Adrenal gland (tissue), 12 donors: ENCODE measurements around the gene FBLN2. TPM values are rescaled to one million over a fixed set of nuclear protein-coding genes. Genes with fewer than 3 reads are reported as not detected.

Experiments used
- DNase-seq, 7 donors: peaks; one replicate each; pipeline ENCODE4 v3.0.0-alpha.2; 2019 to 2020
- H3K27ac ChIP-seq, 5 donors: fragments of 200-600 bp; sonication (generic) in 4 of 5; 1 replicate in 3 of 5; 2 replicates in 2 of 5; pipeline versions ENCODE4 v1.5.1 to v1.8.0; 2016 to 2020; ENCODE audit warnings: mild to moderate bottlenecking in 1 of 5
- H3K27me3 ChIP-seq: fragments of 200-600 bp; 2 replicates; pipeline ENCODE4 v1.8.0; 2021
- H3K36me3 ChIP-seq, 2 donors: fragments of 200-600 bp; replicated peaks in 1 of 2; 1 replicate in 1 of 2; 2 replicates in 1 of 2; pipeline versions ENCODE4 v1.5.1 to v1.8.0; 2018 to 2022
- H3K4me1 ChIP-seq, 2 donors: fragments of 200-600 bp; replicated peaks in 1 of 2; 1 replicate in 1 of 2; 2 replicates in 1 of 2; pipeline versions ENCODE4 v1.5.1 to v1.8.0; 2018 to 2021
- H3K4me3 ChIP-seq, 4 donors: fragments of 200-600 bp; sonication (generic) in 3 of 4; one replicate each; pipeline ENCODE4 v1.5.1; 2016 to 2018
- H3K9me3 ChIP-seq, 3 donors: fragments of 200-600 bp; sonication (generic) in 1 of 3; replicated peaks in 1 of 3; 1 replicate in 2 of 3; 2 replicates in 1 of 3; pipeline versions ENCODE4 v1.5.1 to v1.8.0; 2016 to 2021
- POLR2A ChIP-seq, 2 donors: fragments of 450-650 bp; IDR thresholded peaks; one replicate each; pipeline ENCODE4 v1.6.1; 2017; ENCODE audit warnings: antibody characterized with exemption in 2 of 2, mild to moderate bottlenecking in 2 of 2, moderate library complexity in 1 of 2
- WGBS, 4 donors: extraction: QIAGEN DNeasy Blood & Tissue Kit in 2 of 4; methylation state at CpG; one replicate each; pipeline versions ENCODE4 v1.1.5 to v1.1.7; 2013 to 2017; 5-methylcytosine and 5-hydroxymethylcytosine counted together
- intact Hi-C, 2 donors: fragments of 100-400 bp; cut with DNase I; formaldehyde crosslinking; loops; one replicate each; pipeline versions ENCODE4 v1.14.1 to v1.15.0; 2022 to 2023
- polyA plus RNA-seq, 3 donors: library from polyadenylated mRNA; stranded (reverse); fragments of 200-250 nt in 2 of 3; fragments of 350-450 nt in 1 of 3; fragmentation: Illumina TruSeq in 1 of 3; extraction: RNeasy Lipid Tissue Mini Kit (QIAGEN cat#74804) in 1 of 3; gene quantifications; one replicate each; pipeline ENCODE4 v1.2.3, GENCODE V29; 2013 to 2014
- total RNA-seq, 9 donors: library from RNA; depleted of rRNA in 4 of 9; stranded (reverse); fragments of >200 nt in 4 of 9; fragments of 120-200 nt in 1 of 9; fragmentation: NEBNext Ultra II Directional in 1 of 9; extraction: Animal tissue kit (Norgen Biotek cat#: 25700) in 1 of 9; gene quantifications; one replicate each; pipeline versions ENCODE4 v1.1.0 to v1.2.4, GENCODE V29; 2013 to 2023
- TF ChIP-seq, protein P1 (sequence below), 6 experiments: fragments of 450-650 bp in 4 of 6; fragments of 200-600 bp in 2 of 6; sonication (generic) in 1 of 6; IDR thresholded peaks; 1 replicate in 5 of 6; 2 replicates in 1 of 6; pipeline versions ENCODE4 v1.5.1 to v1.8.0; 2016 to 2021; ENCODE audit warnings: antibody characterized with exemption in 6 of 6, mild to moderate bottlenecking in 2 of 6, moderate library complexity in 1 of 6
- donor health status: healthy with polysubstance abuse.
- donor health status: Bipolar disorder and iron deficiency.
- donor health status: DM: yes; HTN: yes; CAD: no.
- donor health status: DM: no; HTN: no; CAD: no.
- donor health status: DM: no; HTN: no; CAD: no.
- donor health status: DM: yes; HTN: yes; CAD: no.

FBLN2 gene
- total and polyA plus RNA-seq, 12 donors = 1.8 to 31.5 (median 7.0) TPM

DNA sequence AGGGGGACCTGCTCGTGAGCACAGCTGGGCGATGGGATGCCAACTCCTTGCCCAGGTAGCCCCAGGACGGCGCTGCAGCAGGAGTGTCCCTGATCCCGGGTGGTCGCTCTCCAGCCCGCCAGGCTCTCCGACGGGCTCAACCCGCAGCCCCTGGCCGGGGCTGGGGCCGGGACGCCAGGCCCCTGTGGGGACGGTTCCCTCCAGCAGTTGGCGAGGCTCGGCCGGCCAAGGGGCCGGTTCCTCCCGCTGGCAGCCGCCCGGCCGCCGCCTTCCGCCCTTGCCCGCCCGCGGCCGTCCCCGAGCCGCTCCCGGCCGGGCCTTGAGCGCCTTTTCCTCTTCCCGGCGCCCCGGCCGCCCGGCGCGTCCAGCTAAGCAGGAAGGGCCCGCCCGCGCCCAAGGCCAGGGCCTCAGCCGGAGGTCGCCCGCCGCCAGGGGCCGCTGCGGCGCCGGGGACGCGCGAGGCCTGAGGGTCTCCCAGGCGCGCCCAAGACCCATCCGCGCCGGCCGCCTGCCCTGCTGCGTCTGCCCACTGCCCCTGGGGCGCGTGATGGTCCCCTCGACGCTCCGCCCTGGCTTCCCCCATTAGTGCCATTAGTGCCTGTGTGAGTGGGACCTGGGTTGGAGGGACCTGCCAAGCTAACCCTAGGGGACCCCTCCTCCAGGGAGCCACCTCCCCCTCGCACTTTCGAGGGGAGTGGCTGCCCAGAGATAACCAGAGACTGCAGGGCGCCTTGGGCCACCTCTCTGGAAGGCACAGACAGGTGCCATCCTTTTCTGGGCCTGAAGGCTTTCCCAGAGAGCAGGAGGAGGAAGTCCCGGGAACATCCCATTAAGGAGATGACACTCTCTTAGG, 106.4 kb downstream of the FBLN2 start:
- intact Hi-C loops = loop anchor here (5.0 to 10.0 kb wide), 2 partner anchors 227 to 570 kb away; partner anchors contain the start of gene WNT7A (in 2 of the 2)
- peak in 5 of 7 donors; percentile 20 to 40 (median 33) for DNase-seq
- no peaks in the 10 kb centered on the region for H3K4me1 ChIP-seq
- H3K36me3 ChIP-seq = no peaks in the 10 kb centered on the region
- H3K27me3 ChIP-seq = peaks cover 28% of the 10 kb centered on the region
- 6 to 17% (median 9%) methylated on average over 3 to 70 of the region's 70 CpGs for WGBS, 4 donors
- H3K9me3 ChIP-seq = no peaks in the 10 kb centered on the region
- H3K4me3 ChIP-seq = peak overlapping the region in 1 of 4 donors; percentile 28
- H3K27ac ChIP-seq = no peak overlapping the region
- TF ChIP-seq, protein P1, sequence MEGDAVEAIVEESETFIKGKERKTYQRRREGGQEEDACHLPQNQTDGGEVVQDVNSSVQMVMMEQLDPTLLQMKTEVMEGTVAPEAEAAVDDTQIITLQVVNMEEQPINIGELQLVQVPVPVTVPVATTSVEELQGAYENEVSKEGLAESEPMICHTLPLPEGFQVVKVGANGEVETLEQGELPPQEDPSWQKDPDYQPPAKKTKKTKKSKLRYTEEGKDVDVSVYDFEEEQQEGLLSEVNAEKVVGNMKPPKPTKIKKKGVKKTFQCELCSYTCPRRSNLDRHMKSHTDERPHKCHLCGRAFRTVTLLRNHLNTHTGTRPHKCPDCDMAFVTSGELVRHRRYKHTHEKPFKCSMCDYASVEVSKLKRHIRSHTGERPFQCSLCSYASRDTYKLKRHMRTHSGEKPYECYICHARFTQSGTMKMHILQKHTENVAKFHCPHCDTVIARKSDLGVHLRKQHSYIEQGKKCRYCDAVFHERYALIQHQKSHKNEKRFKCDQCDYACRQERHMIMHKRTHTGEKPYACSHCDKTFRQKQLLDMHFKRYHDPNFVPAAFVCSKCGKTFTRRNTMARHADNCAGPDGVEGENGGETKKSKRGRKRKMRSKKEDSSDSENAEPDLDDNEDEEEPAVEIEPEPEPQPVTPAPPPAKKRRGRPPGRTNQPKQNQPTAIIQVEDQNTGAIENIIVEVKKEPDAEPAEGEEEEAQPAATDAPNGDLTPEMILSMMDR (IDR thresholded peaks at IDR 0.05) = peak in 3 of 6 experiments; percentile 30 to 52 (median 46)
- TF ChIP-seq POLR2A (IDR thresholded peaks at IDR 0.05) = no peak

DNA sequence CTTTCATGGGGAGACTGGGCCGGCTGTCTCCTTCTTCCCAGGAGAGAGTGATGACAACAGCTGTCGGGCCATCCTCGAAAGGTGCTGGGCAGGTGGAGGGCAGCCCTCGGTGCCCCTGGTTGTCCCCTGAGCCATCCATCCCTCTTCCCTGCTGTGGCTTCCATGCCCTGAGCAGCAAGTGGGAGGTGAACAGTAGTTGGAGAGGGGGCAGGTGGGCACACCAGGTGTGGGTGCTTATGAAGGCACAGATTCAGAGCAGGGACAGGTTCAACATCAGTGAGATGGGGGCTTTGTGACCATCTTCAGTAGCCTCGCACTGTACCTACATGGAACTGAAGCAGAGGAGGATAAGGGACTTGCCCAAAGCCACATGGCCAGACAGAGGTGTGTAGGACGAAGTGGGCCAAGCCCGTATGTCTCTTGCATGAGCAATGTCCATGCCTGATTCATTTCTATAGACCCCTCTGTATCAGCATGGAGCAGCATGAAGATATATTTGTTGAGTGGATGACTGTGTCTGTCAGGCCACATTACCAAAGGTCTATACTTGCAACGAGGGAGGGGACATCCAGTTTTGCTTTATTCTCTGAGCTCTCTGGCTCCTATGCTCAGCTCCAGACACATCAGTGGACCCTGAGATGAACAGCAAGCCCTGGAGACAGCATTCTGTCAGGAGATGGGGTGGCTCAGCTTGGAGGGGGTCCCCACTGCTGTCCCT, 107.8 kb downstream of the FBLN2 start:
- WGBS, 4 donors = 67 to 85% (median 72%) methylated on average over 5 to 8 of the region's 8 CpGs
- intact Hi-C loops = loop anchor here (5.0 to 10.0 kb wide), 2 partner anchors 226 to 572 kb away; partner anchors contain the start of gene WNT7A (in 2 of the 2)
- Histone ChIP-seq H3K4me1 (no peaks in the 10 kb centered on the region), H3K4me3 (no peak overlapping the region), H3K9me3 (no peaks in the 10 kb centered on the region), H3K27ac (no peak overlapping the region), H3K27me3 (peaks cover 28% of the 10 kb centered on the region), H3K36me3 (no peaks in the 10 kb centered on the region)
- no peak for DNase-seq
- TF ChIP-seq, protein P1 (IDR thresholded peaks at IDR 0.05) = no peak
- TF ChIP-seq POLR2A (IDR thresholded peaks at IDR 0.05) = no peak

DNA sequence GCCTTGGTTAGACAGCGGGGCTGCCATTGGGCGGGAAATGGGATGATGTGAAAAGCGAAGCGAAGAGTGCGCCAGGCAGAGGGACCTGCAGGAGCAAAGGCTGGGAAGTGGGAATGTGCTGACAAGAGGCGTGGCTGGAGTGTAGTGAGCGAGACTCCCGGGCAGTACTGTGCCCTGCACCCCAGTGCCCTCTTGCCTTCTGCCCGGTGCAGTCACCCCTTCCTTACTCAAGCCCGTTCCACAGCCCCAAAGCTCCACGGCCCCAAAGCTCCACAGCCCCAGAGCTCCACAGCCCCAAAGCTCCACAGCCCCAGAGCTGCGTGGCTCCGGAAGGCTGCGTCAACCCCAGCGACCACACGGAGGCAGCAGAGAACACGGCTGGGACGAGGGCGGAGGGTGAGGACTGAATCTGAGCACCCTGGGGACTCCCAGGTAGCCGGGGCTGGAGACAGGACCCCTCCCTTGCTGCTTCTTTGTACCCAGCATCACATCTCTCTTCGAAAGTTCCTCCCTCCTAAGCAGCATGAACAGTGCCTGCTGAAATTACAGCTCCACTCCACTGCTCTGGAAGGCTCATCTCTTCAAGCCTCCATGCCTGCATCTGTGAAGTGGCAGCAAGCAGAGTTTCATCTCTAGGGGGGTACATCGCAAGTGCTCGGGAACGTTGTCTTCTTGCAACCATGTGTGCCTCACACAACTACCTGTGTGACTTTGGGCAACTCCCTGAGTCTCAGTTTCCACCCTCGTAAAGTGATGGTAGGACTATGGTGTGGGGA, 108.9 kb downstream of the FBLN2 start:
- H3K9me3 ChIP-seq = no peaks in the 10 kb centered on the region
- peaks cover 28% of the 10 kb centered on the region for H3K27me3 ChIP-seq
- peak; percentile 27 to 61 (median 47) for DNase-seq
- H3K4me1 ChIP-seq = no peaks in the 10 kb centered on the region
- no peak overlapping the region for H3K4me3 ChIP-seq
- H3K27ac ChIP-seq = no peak overlapping the region
- H3K36me3 ChIP-seq = no peaks in the 10 kb centered on the region
- intact Hi-C loops = loop anchor here (5.0 to 10.0 kb wide), 2 partner anchors 224 to 573 kb away; partner anchors contain the start of gene WNT7A (in 2 of the 2)
- no peak for TF ChIP-seq POLR2A (IDR thresholded peaks at IDR 0.05)
- TF ChIP-seq, protein P1 (IDR thresholded peaks at IDR 0.05) = peak; percentile 48 to 75 (median 64)
- WGBS, 4 donors = 11 to 22% (median 15%) methylated on average over 18 to 25 of the region's 25 CpGs
